ENCODE results near the gene GINS2.
A peak's percentile ranks its signal among the peaks of the same experiment; 100 is the strongest.

Gene GINS2

GRCh38 chr16:85689285-85689949 lies 663 bp upstream of the GINS2 start:
- no peak for DNase-seq

GRCh38 chr16:85687651-85688471 lies 893 bp downstream of the GINS2 start:
- no peak for DNase-seq

- no peak for DNase-seq
Measured at GRCh38 chr16:85686912-85687591, 1.7 kb downstream of the GINS2 start.

GRCh38 chr16:85685251-85685650 lies 3.5 kb downstream of the GINS2 start:
- DNase-seq = no peak

- no peak for DNase-seq
Measured at GRCh38 chr16:85683363-85683762, 5.4 kb downstream of the GINS2 start.

GRCh38 chr16:85682516-85682915 lies 6.2 kb downstream of the GINS2 start:
- no peak for DNase-seq

GRCh38 chr16:85681255-85681654 lies 7.5 kb downstream of the GINS2 start:
- no peak for DNase-seq

GRCh38 chr16:85680352-85680944 lies 8.3 kb downstream of the GINS2 start:
- DNase-seq = no peak

GRCh38 chr16:85679870-85680269 lies 8.9 kb downstream of the GINS2 start:
- DNase-seq = no peak

GRCh38 chr16:85678821-85679220 lies 9.9 kb downstream of the GINS2 start:
- no peak for DNase-seq

GRCh38 chr16:85678016-85678415 lies 10.7 kb downstream of the GINS2 start:
- no peak for DNase-seq

GRCh38 chr16:85677383-85677967 lies 11.3 kb downstream of the GINS2 start:
- no peak for DNase-seq

GRCh38 chr16:85676466-85676865 lies 12.3 kb downstream of the GINS2 start:
- no peak for DNase-seq

- no peak for DNase-seq
Measured at GRCh38 chr16:85675251-85675874, 13.4 kb downstream of the GINS2 start.

- no peak for DNase-seq
Measured at GRCh38 chr16:85674828-85675227, 13.9 kb downstream of the GINS2 start.

GRCh38 chr16:85674418-85674755 lies 14.4 kb downstream of the GINS2 start:
- no peak for DNase-seq

- DNase-seq = peak; percentile 91
Measured at GRCh38 chr16:85673529-85674417, 15.0 kb downstream of the GINS2 start.

GRCh38 chr16:85670840-85671239 lies 17.9 kb downstream of the GINS2 start:
- peak; percentile 31 for DNase-seq

- DNase-seq = no peak
Measured at GRCh38 chr16:85668676-85669424, 19.9 kb downstream of the GINS2 start.

- DNase-seq = no peak
Measured at GRCh38 chr16:85667841-85668413, 20.8 kb downstream of the GINS2 start.

GRCh38 chr16:85667261-85667660 lies 21.5 kb downstream of the GINS2 start:
- no peak for DNase-seq
